Endothelial cell of umbilical vein (primary cell): ENCODE results near the gene GNAQ. TPM values are rescaled to one million over a fixed set of nuclear protein-coding genes. Genes with fewer than 3 reads are reported as not detected.

ENCODE experiments used
- BruUV-seq: library from RNA; stranded (reverse); fragments of 400-500 nt; replicated peaks from 2 replicates; lab custom pipeline; 2021; lab: Mats Ljungman, UMichigan
- CTCF ChIA-PET: fragments of 300-600, 350-600 bp; sonication (Branson Sonifier 250); formaldehyde crosslinking; loops from one replicate; lab custom pipeline; 2021; ENCODE audit warnings: antibody characterized with exemption, inconsistent platforms; lab: Charles Lee
- POLR2A ChIA-PET: fragments of 300-600, 350-600 bp; sonication (Branson Sonifier 250); formaldehyde crosslinking; loops from one replicate; lab custom pipeline; 2021; ENCODE audit warnings: antibody characterized with exemption, inconsistent platforms; lab: Charles Lee
- DNase-seq: peaks from one replicate; pipeline ENCODE4 v3.0.0-alpha.2; 2011; ENCODE audit warnings: low read depth, low spot score
- FAIRE-seq: peaks from 2 replicates; lab custom pipeline; 2011; peaks lifted over from hg19 to GRCh38; lab: Jason Lieb, UNC
- H2AFZ ChIP-seq: 2 replicates; pipeline ENCODE4 v1.6.0; 2012; ENCODE audit warnings: low read depth, low read length, control low read depth, inconsistent platforms
- H3K27ac ChIP-seq: 2 replicates; pipeline ENCODE4 v1.5.1; 2011; ENCODE audit warnings: low read depth, mild to moderate bottlenecking, control low read depth, low read length, moderate library complexity; ENCODE audit not compliant: insufficient read depth
- H3K27me3 ChIP-seq, 2 experiments: 2 replicates each; pipeline versions ENCODE4 v1.6.0 to v1.6.1; 2011; ENCODE audit warnings: low read length in 2 of 2, mixed read lengths in 1 of 2; ENCODE audit not compliant: control insufficient read depth in 2 of 2, insufficient read depth in 2 of 2
- H3K36me3 ChIP-seq, 2 experiments: 2 replicates in 1 of 2; 3 replicates in 1 of 2; pipeline ENCODE4 v1.5.1; 2011; ENCODE audit warnings: low read length in 2 of 2, mild to moderate bottlenecking in 1 of 2, moderate library complexity in 1 of 2; ENCODE audit not compliant: control insufficient read depth in 2 of 2, insufficient read depth in 2 of 2; ENCODE audit errors: extremely low read depth in 1 of 2
- H3K4me1 ChIP-seq: 3 replicates; pipeline ENCODE4 v1.5.1; 2011; ENCODE audit warnings: mild to moderate bottlenecking, low read length; ENCODE audit not compliant: control insufficient read depth, insufficient read depth; ENCODE audit errors: extremely low read depth
- H3K4me2 ChIP-seq: 2 replicates; pipeline ENCODE4 v1.6.1; 2011; ENCODE audit warnings: low read length, control low read depth, mixed read lengths; ENCODE audit not compliant: insufficient read depth
- H3K4me3 ChIP-seq, 3 experiments: fragments of 200-600 bp in 1 of 3; sonication (generic), shearing (Covaris generic) in 1 of 3; replicated peaks in 1 of 3; 2 replicates each; pipeline ENCODE4 v1.5.1; 2011 to 2016; ENCODE audit warnings: control low read depth in 3 of 3, low read length in 3 of 3, mild to moderate bottlenecking in 2 of 3, inconsistent platforms in 1 of 3, low read depth in 1 of 3, moderate library complexity in 1 of 3; ENCODE audit not compliant: insufficient read depth in 1 of 3
- H3K79me2 ChIP-seq: 2 replicates; pipeline ENCODE4 v1.6.0; 2012; ENCODE audit warnings: low read length, inconsistent platforms; ENCODE audit not compliant: control insufficient read depth, insufficient read depth
- H3K9ac ChIP-seq: replicated peaks from 2 replicates; pipeline ENCODE3; 2011; ENCODE audit warnings: low read length, control low read depth; ENCODE audit not compliant: insufficient read depth; ENCODE audit errors: extremely low read depth
- H3K9me1 ChIP-seq: replicated peaks from 3 replicates; pipeline ENCODE4 v1.6.0; 2011; ENCODE audit warnings: mild to moderate bottlenecking, low read length; ENCODE audit not compliant: control insufficient read depth, insufficient read depth; ENCODE audit errors: extremely low read depth
- H3K9me3 ChIP-seq: replicated peaks from 2 replicates; pipeline ENCODE4 v1.5.1; 2012; ENCODE audit warnings: low read length, inconsistent platforms; ENCODE audit not compliant: control insufficient read depth, insufficient read depth
- H4K20me1 ChIP-seq: replicated peaks from 2 replicates; pipeline ENCODE3; 2011; ENCODE audit warnings: mild to moderate bottlenecking, low read length; ENCODE audit not compliant: control insufficient read depth, insufficient read depth; ENCODE audit errors: extremely low read depth
- CTCF ChIP-seq, 2 donors: IDR thresholded peaks; 1 replicate in 1 of 2; 2 replicates in 1 of 2; pipeline ENCODE4 v1.5.1; 2011; ENCODE audit warnings: low read length in 2 of 2, mild to moderate bottlenecking in 2 of 2, moderate library complexity in 2 of 2, control low read depth in 1 of 2, inconsistent platforms in 1 of 2, low read depth in 1 of 2; ENCODE audit not compliant: insufficient read depth in 1 of 2; ENCODE audit errors: extremely low read depth in 1 of 2
- EZH2 ChIP-seq: IDR thresholded peaks from 2 replicates; pipeline ENCODE4 v1.6.1; 2012; ENCODE audit warnings: borderline replicate concordance, low read depth, mild to moderate bottlenecking, moderate library complexity, low read length, inconsistent platforms; ENCODE audit not compliant: severe bottlenecking
- FOS ChIP-seq: IDR thresholded peaks from 2 replicates; pipeline ENCODE4 v1.6.1; 2011; ENCODE audit warnings: mild to moderate bottlenecking, low read length, moderate library complexity, borderline replicate concordance; ENCODE audit not compliant: insufficient read depth
- GATA2 ChIP-seq: IDR thresholded peaks from 2 replicates; pipeline ENCODE4 v1.7.0; 2011; ENCODE audit warnings: low read depth, mild to moderate bottlenecking, moderate library complexity, mixed read lengths, low read length; ENCODE audit not compliant: insufficient read length, insufficient read depth
- JUN ChIP-seq: IDR thresholded peaks from 2 replicates; pipeline ENCODE4 v1.6.1; 2011; ENCODE audit warnings: borderline replicate concordance, low read depth; ENCODE audit not compliant: insufficient read length, insufficient read depth
- MAX ChIP-seq: IDR thresholded peaks from 2 replicates; pipeline ENCODE4 v1.6.1; 2011; ENCODE audit not compliant: insufficient read depth, insufficient read length
- MYC ChIP-seq: IDR thresholded peaks from one replicate; pipeline ENCODE4 v1.6.1; 2011; ENCODE audit warnings: mild to moderate bottlenecking, low read depth, low read length
- POLR2A ChIP-seq: IDR thresholded peaks from 2 replicates; pipeline ENCODE4 v1.6.1; 2012; ENCODE audit warnings: low read depth, mild to moderate bottlenecking, control low read depth, low read length
- POLR2AphosphoS5 ChIP-seq: IDR thresholded peaks from 2 replicates; pipeline ENCODE4 v1.6.1; 2012; ENCODE audit warnings: low read depth, mild to moderate bottlenecking, control low read depth, low read length, moderate library complexity; ENCODE audit not compliant: insufficient read depth
- dilution Hi-C: fragments of 300-500 bp; cut with MboI; formaldehyde crosslinking; loops from one replicate; pipeline ENCODE4 v1.15.0; 2019; ENCODE audit warnings: low sequenced_read_pairs; ENCODE audit not compliant: extremely low pct_ligation_motif_present
- intact Hi-C: fragments of 100-400 bp; cut with micrococcal nuclease; formaldehyde crosslinking; loops from one replicate; pipeline ENCODE4 v1.10.0; 2022
- polyA plus RNA-seq, 4 experiments: library from polyadenylated mRNA; depleted of rRNA in 3 of 4; stranded (reverse) in 3 of 4; unstranded in 1 of 4; fragments of >200 nt; gene quantifications; 2 replicates each; pipeline versions ENCODE4 v1.2.1 to v1.2.3, GENCODE V29; 2011 to 2012; ENCODE audit warnings: missing spikeins in 1 of 4
- total RNA-seq: library from RNA; stranded (reverse); gene quantifications from 2 replicates; pipeline ENCODE4 v1.2.3, GENCODE V29; 2021

Gene GNAQ
- total and polyA plus RNA-seq, 2 donors (not counting 3 experiments of a cell fraction or from before 2014, with no cell fraction given): 26.1 to 67.3 TPM

- Histone ChIP-seq H3K36me3 (no peaks in the 10 kb centered on the region), H3K9me3 (no peaks in the 10 kb centered on the region), H2AFZ (no peak overlapping the region), H3K27me3 (no peaks in the 10 kb centered on the region), H3K4me1 (peaks cover 23% of the 10 kb centered on the region), H4K20me1 (no peaks in the 10 kb centered on the region), H3K9ac (no peak overlapping the region), H3K4me2 (no peak overlapping the region), H3K4me3 (no peak overlapping the region), H3K79me2 (peaks cover 63% of the 10 kb centered on the region), H3K9me1 (no peaks in the 10 kb centered on the region), H3K27ac (no peak overlapping the region)
- DNase-seq (no peak), FAIRE-seq (no peak)
- BruUV-seq: no TSS peak
- CTCF ChIA-PET: interaction anchor here (1.0 to 1.5 kb wide), 3 partner anchors 9 to 695 kb away, joined by 3 to 12 read pairs (median 3); no protein-coding TSS in a partner anchor
- intact Hi-C loops: no loop called here
- TF ChIP-seq EZH2: no peak
- no peak for TF ChIP-seq MAX
- no peak for TF ChIP-seq MYC
- no peak for TF ChIP-seq FOS
- TF ChIP-seq POLR2A: no peak
- no peak for TF ChIP-seq JUN
- no peak for TF ChIP-seq CTCF (IDR thresholded peaks at IDR 0.05; ENCODE audit: extremely low read depth in 1 of 2, insufficient read depth in 1 of 2, low read depth in 1 of 2, low read length in 2 of 2)
- no peak for TF ChIP-seq POLR2AphosphoS5
- no peak for TF ChIP-seq GATA2
- POLR2A ChIA-PET: no interaction called here
- dilution Hi-C loops: no loop called here
Measured at GRCh38 chr9:77985996-77986395, 45.6 kb downstream of the GNAQ start.
